ENCODE measurements around the gene RBMS1. TPM values are rescaled to one million over a fixed set of nuclear protein-coding genes. Genes with fewer than 3 reads are reported as not detected.
A peak's percentile ranks its signal among the peaks of the same experiment; 100 is the strongest.
"Not testable (repeated sequence)": the region's sequence is repeated elsewhere in the genome, so short reads cannot be mapped to it uniquely, and the experiment has no call there.

RBMS1 gene
- total RNA-seq, 1 donor from 2014 or later: 136 TPM

DNA sequence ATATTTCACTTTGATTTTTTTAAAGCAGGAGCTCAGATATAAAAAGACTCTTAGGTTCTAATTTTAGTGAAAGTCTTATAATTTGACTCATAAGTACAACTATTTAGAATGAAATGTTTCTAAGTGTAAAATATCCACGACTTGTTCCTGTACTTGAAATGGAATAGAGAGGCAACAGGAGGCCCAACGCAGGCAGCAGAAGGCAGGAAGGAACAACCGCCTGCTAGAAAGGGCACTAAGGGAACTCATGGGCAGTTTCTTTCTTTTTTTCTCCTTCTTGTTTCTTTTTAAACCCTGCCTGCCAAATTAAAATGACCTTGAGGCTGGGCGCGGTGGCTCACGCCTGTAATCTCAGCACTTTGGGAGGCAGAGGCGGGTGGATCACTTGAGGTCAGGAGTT, 51.0 kb downstream of the RBMS1 start:
- no peak overlapping the region for H3K4me3 Mint-ChIP-seq (ENCODE audit: unreplicated experiment)
- peaks cover 24% of the 10 kb centered on the region for H3K36me3 Mint-ChIP-seq (ENCODE audit: low read depth, unreplicated experiment)
- DNase-seq (ENCODE audit: low spot score): no peak
- peaks cover 6% of the 10 kb centered on the region for H3K27me3 Mint-ChIP-seq (ENCODE audit: unreplicated experiment)
- peaks cover 5% of the 10 kb centered on the region for H3K9me3 Mint-ChIP-seq (ENCODE audit: unreplicated experiment)
- no peak for TF ChIP-seq CTCF (IDR thresholded peaks at IDR 0.05; ENCODE audit: unreplicated experiment)
- H3K4me1 Mint-ChIP-seq (ENCODE audit: unreplicated experiment): peaks cover 6% of the 10 kb centered on the region
- no peak overlapping the region for H3K27ac Mint-ChIP-seq (ENCODE audit: unreplicated experiment)

DNA sequence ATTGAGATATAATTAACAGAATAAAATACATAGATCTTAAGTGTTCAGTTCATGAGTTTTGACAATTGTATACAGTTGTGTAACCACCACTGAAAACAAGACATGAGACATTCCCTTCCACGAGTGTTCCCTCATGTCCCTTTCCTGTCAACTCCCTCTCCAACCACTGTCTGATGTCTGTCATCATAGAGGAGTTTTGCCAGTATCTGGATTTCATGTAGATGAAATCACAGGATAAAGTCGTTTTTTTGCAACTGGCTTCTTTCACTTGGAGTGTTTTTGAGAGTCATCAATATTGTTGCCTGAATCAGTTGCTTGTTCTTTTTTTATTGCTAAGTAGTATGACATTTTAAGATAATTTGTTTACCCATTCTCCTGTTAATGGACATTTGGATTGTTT, 52.7 kb downstream of the RBMS1 start:
- Mint-ChIP-seq H3K27ac (ENCODE audit: unreplicated experiment) (no peak overlapping the region), H3K4me3 (ENCODE audit: unreplicated experiment) (no peak overlapping the region)
- no peak for TF ChIP-seq CTCF (IDR thresholded peaks at IDR 0.05; ENCODE audit: unreplicated experiment)

GRCh38 chr2:160439038-160439437, 54.6 kb downstream of the RBMS1 start:
- H3K4me3 Mint-ChIP-seq (ENCODE audit: unreplicated experiment): not testable (repeated sequence)

More for the DNA sequence above, 52.7 kb downstream of the RBMS1 start:
- peaks cover 5% of the 10 kb centered on the region for H3K9me3 Mint-ChIP-seq (ENCODE audit: unreplicated experiment)
- peaks cover 24% of the 10 kb centered on the region for H3K36me3 Mint-ChIP-seq (ENCODE audit: low read depth, unreplicated experiment)
- no peak for DNase-seq (ENCODE audit: low spot score)
- peaks cover 6% of the 10 kb centered on the region for H3K4me1 Mint-ChIP-seq (ENCODE audit: unreplicated experiment)
- peaks cover 8% of the 10 kb centered on the region for H3K27me3 Mint-ChIP-seq (ENCODE audit: unreplicated experiment)

GRCh38 chr2:160437273-160437672, 56.3 kb downstream of the RBMS1 start:
- Mint-ChIP-seq H3K4me1 (ENCODE audit: unreplicated experiment) (peaks cover 10% of the 10 kb centered on the region), H3K36me3 (ENCODE audit: low read depth, unreplicated experiment) (peaks cover 19% of the 10 kb centered on the region), H3K4me3 (ENCODE audit: unreplicated experiment) (no peak overlapping the region), H3K27me3 (ENCODE audit: unreplicated experiment) (peaks cover 8% of the 10 kb centered on the region), H3K27ac (ENCODE audit: unreplicated experiment) (peak overlapping the region; percentile 27), H3K9me3 (ENCODE audit: unreplicated experiment) (peaks cover 5% of the 10 kb centered on the region)
- DNase-seq (ENCODE audit: low spot score): no peak
- TF ChIP-seq CTCF (IDR thresholded peaks at IDR 0.05; ENCODE audit: unreplicated experiment): no peak

More at GRCh38 chr2:160439038-160439437, 54.6 kb downstream of the RBMS1 start:
- peaks cover 24% of the 10 kb centered on the region for H3K36me3 Mint-ChIP-seq (ENCODE audit: low read depth, unreplicated experiment)
- not testable (repeated sequence) for H3K9me3 Mint-ChIP-seq (ENCODE audit: unreplicated experiment); H3K27me3 Mint-ChIP-seq (ENCODE audit: unreplicated experiment); H3K4me1 Mint-ChIP-seq (ENCODE audit: unreplicated experiment); H3K27ac Mint-ChIP-seq (ENCODE audit: unreplicated experiment); DNase-seq (ENCODE audit: low spot score)

GRCh38 chr2:160434254-160434948, 59.2 kb downstream of the RBMS1 start:
- H3K36me3 Mint-ChIP-seq (ENCODE audit: low read depth, unreplicated experiment): peaks cover 23% of the 10 kb centered on the region
- DNase-seq (ENCODE audit: low spot score): no peak
- H3K4me1 Mint-ChIP-seq (ENCODE audit: unreplicated experiment): peaks cover 12% of the 10 kb centered on the region
- no peaks in the 10 kb centered on the region for H3K9me3 Mint-ChIP-seq (ENCODE audit: unreplicated experiment)
- no peak overlapping the region for H3K27ac Mint-ChIP-seq (ENCODE audit: unreplicated experiment)
- no peak for TF ChIP-seq CTCF (IDR thresholded peaks at IDR 0.05; ENCODE audit: unreplicated experiment)
- peaks cover 4% of the 10 kb centered on the region for H3K27me3 Mint-ChIP-seq (ENCODE audit: unreplicated experiment)
- H3K4me3 Mint-ChIP-seq (ENCODE audit: unreplicated experiment): no peak overlapping the region
